PC-9 (cell line): Measurements from ENCODE around the gene TP53I13.

Experiments used
- CTCF ChIP-seq: fragments of 200-600 bp; sonication (generic); conservative IDR thresholded peaks from 2 replicates; pipeline ENCODE4 v1.6.1; 2017; ENCODE audit warnings: mixed run types, antibody characterized with exemption, mild to moderate bottlenecking, moderate library complexity
- EZH2 ChIP-seq: fragments of 200-600 bp; sonication (generic); IDR thresholded peaks from 2 replicates; pipeline ENCODE4 v1.8.0; 2017; ENCODE audit warnings: antibody characterized with exemption, low read depth

GRCh38 chr17:29546830-29547229 is 21.7 kb upstream of the TP53I13 start:
- TF ChIP-seq EZH2: no peak
- TF ChIP-seq CTCF: no peak
